ENCODE data around the gene TTLL5. TPM values are rescaled to one million over a fixed set of nuclear protein-coding genes. Genes with fewer than 3 reads are reported as not detected.

The TTLL5 gene
- polyA plus RNA-seq, 3 donors: 4.2 to 7.2 (median 4.7) TPM

DNA sequence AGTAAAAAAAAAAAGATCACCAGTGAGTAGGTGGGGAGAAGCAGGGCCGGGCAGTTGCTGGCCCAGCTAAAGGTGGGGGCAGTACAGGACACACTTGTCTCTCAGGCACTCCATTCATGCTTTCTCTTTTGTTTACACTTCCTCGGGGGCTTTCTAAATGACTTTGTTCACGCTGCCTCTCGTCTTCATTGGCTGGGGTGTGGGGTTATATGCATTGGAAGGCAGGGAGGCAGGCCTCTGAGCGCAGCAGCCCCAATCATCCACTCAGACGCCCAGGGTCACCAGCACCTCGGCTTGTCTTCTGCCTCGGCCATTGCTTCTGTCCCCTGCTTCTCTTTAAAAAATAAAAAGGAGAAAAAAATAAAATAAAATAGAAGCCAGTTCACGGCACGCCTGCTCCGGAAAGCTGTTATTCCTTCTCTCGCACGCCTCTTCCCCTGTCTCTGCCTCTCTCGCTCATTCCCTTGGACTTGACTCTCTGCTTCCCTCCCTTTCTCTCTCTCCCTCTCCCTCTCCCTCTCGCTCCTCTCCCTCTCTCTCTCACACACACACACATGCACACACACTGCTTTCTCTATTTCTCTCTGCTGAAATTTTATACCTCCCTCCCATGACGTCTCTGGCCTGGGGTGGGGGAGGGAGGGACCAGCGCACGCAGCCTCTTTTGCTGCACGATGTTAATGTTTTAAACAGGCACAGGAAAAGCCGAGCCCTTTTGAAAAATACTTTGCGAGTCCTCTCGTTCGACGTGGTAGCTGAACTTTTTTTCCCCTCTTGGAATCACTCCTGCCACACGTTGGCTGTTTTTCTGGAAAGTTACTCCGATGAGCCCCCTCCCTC lies 320.6 kb downstream of the TTLL5 start, which contains the start of gene TGFB3:
Gene TGFB3, minus strand, starts transcription at position 570 of the 840 bp plus-strand sequence. CDS start 1,102 bp downstream, outside the sequence.
- DNase-seq: peak; percentile 23 to 50 (median 32)
- TF ChIP-seq, protein P1, sequence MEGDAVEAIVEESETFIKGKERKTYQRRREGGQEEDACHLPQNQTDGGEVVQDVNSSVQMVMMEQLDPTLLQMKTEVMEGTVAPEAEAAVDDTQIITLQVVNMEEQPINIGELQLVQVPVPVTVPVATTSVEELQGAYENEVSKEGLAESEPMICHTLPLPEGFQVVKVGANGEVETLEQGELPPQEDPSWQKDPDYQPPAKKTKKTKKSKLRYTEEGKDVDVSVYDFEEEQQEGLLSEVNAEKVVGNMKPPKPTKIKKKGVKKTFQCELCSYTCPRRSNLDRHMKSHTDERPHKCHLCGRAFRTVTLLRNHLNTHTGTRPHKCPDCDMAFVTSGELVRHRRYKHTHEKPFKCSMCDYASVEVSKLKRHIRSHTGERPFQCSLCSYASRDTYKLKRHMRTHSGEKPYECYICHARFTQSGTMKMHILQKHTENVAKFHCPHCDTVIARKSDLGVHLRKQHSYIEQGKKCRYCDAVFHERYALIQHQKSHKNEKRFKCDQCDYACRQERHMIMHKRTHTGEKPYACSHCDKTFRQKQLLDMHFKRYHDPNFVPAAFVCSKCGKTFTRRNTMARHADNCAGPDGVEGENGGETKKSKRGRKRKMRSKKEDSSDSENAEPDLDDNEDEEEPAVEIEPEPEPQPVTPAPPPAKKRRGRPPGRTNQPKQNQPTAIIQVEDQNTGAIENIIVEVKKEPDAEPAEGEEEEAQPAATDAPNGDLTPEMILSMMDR (IDR thresholded peaks at IDR 0.05): no peak
- Histone ChIP-seq H3K9me3 (replicated peaks in 1 of 2; ENCODE audit: control insufficient read depth in 1 of 2, insufficient read depth in 1 of 2, low read length in 2 of 2) (no peaks in the 10 kb centered on the region), H3K27me3 (ENCODE audit: control insufficient read depth in 2 of 2, insufficient read depth in 2 of 2, low read length in 2 of 2) (peaks cover 0 to 11% of the 10 kb centered on the region in 2 donors), H3K27ac (ENCODE audit: low read depth in 1 of 2, low read length in 2 of 2) (peak within 1 kb of the TSS in 1 of 2 donors; percentile 72), H3K9ac (ENCODE audit: insufficient read depth, low read length, poor library complexity, severe bottlenecking) (peak within 1 kb of the TSS; percentile 76), H3K4me3 (replicated peaks in 1 of 3; ENCODE audit: low read depth in 2 of 3, low read length in 3 of 3) (peak within 1 kb of the TSS; percentile 48 to 83 (median 76)), H3K4me1 (ENCODE audit: control insufficient read depth in 1 of 2, insufficient read depth in 2 of 2, low read length in 2 of 2) (peaks cover 27 to 32% of the 10 kb centered on the region in 2 donors), H3K79me2 (ENCODE audit: insufficient read depth, low read length) (no peaks in the 10 kb centered on the region), H2AFZ (ENCODE audit: insufficient read depth, low read depth, low read length, poor library complexity, severe bottlenecking) (peak within 1 kb of the TSS; percentile 95), H4K20me1 (ENCODE audit: insufficient read depth, low read length) (no peaks in the 10 kb centered on the region), H3K4me2 (replicated peaks; ENCODE audit: extremely low read depth, low read length, poor library complexity, severe bottlenecking) (peak within 1 kb of the TSS; percentile 88), H3K36me3 (replicated peaks in 1 of 2; ENCODE audit: control insufficient read depth in 1 of 2, insufficient read depth in 2 of 2, low read length in 2 of 2) (no peaks in the 10 kb centered on the region)
- Mint-ChIP-seq H3K27ac (peak within 1 kb of the TSS; percentile 35 to 89 (median 74)), H3K4me3 (peak within 1 kb of the TSS; percentile 92 to 98), H3K4me1 (peaks cover 43% of the 10 kb centered on the region), H3K9me3 (peaks cover 0 to 2% (median 0%) of the 10 kb centered on the region in 7 donors), H3K36me3 (peaks cover 0 to 1% of the 10 kb centered on the region in 2 donors), H3K27me3 (ENCODE audit: low read depth in 3 of 3) (peaks cover 17 to 41% (median 24%) of the 10 kb centered on the region in 3 donors)
- intact Hi-C loops (cut with micrococcal nuclease): loop anchor here (1.0 to 10.0 kb wide), 5 partner anchors 77 to 407 kb away; partner anchors contain the start of genes FLVCR2 (in 1 of the 2) and GPATCH2L (in 1 of the 2)
- WGBS (ENCODE audit: insufficient coverage): 1% methylated on average over 15 of the region's 26 CpGs

DNA sequence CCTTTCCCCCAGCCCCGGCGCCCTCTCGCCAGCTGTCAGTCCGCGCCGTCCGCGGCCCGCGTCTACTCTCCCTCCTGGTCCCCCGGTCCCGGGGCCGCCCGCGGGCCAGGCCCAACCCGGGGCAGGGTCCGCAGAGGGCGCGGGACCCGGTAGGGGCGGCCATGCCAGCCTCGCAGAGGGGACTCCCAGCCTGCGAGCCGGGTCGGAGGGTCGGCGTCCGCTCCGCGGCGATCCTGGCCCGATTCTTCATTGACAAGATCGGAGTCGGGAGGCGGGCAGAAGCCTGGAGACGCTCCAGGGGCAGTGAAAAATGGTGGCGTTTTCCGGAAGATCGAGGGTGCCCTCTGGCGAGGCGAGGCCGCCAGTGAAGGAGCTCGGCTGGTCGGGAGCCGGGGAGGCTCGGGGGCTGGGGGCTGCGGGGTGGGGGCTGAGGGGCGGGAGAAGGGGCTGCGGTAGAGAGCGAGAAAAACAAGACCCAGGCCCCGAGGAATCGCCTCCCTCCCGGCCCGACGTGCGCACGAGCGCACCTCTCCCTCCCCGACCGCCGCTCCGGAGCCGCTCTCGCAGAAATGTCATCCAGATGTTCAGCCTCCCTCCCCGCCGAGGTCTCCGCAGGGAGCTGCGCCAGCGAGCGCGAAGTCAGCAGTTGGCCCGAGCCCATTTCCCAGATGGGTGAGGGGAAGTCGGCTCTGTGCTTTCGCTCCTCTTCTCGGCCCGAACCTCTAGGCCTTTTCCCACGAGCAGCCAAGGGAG lies 321.4 kb downstream of the TTLL5 start:
- no peaks in the 10 kb centered on the region for H3K79me2 ChIP-seq (ENCODE audit: insufficient read depth, low read length)
- peak overlapping the region; percentile 95 for H2AFZ ChIP-seq (ENCODE audit: insufficient read depth, low read depth, low read length, poor library complexity, severe bottlenecking)
- H3K36me3 ChIP-seq (replicated peaks in 1 of 2; ENCODE audit: control insufficient read depth in 1 of 2, insufficient read depth in 2 of 2, low read length in 2 of 2): no peaks in the 10 kb centered on the region
- H3K4me2 ChIP-seq (replicated peaks; ENCODE audit: extremely low read depth, low read length, poor library complexity, severe bottlenecking): peak overlapping the region; percentile 88
- H3K4me1 ChIP-seq (ENCODE audit: control insufficient read depth in 1 of 2, insufficient read depth in 2 of 2, low read length in 2 of 2): peaks cover 27 to 32% of the 10 kb centered on the region in 2 donors
- H3K36me3 Mint-ChIP-seq: peaks cover 0 to 1% of the 10 kb centered on the region in 2 donors
- TF ChIP-seq, protein P1 (IDR thresholded peaks at IDR 0.05): peak; percentile 72
- peaks cover 0 to 11% of the 10 kb centered on the region in 2 donors for H3K27me3 ChIP-seq (ENCODE audit: control insufficient read depth in 2 of 2, insufficient read depth in 2 of 2, low read length in 2 of 2)
- under 1% methylated on average over 38 of the region's 77 CpGs for WGBS (ENCODE audit: insufficient coverage)
- H3K27ac ChIP-seq (ENCODE audit: low read depth in 1 of 2, low read length in 2 of 2): peak overlapping the region in 1 of 2 donors; percentile 72
- no peaks in the 10 kb centered on the region for H3K9me3 ChIP-seq (replicated peaks in 1 of 2; ENCODE audit: control insufficient read depth in 1 of 2, insufficient read depth in 1 of 2, low read length in 2 of 2)
- DNase-seq: peak; percentile 59 to 70 (median 68)
- no peaks in the 10 kb centered on the region for H4K20me1 ChIP-seq (ENCODE audit: insufficient read depth, low read length)
- peak overlapping the region; percentile 48 to 83 (median 76) for H3K4me3 ChIP-seq (replicated peaks in 1 of 3; ENCODE audit: low read depth in 2 of 3, low read length in 3 of 3)
- H3K27ac Mint-ChIP-seq: peak overlapping the region in 6 of 7 donors; percentile 55 to 89 (median 78)
- peaks cover 0 to 2% (median 0%) of the 10 kb centered on the region in 7 donors for H3K9me3 Mint-ChIP-seq
- H3K4me3 Mint-ChIP-seq: peak overlapping the region; percentile 92 to 98
- H3K27me3 Mint-ChIP-seq (ENCODE audit: low read depth in 3 of 3): peaks cover 17 to 41% (median 24%) of the 10 kb centered on the region in 3 donors
- intact Hi-C loops (cut with micrococcal nuclease): loop anchor here (1.0 to 10.0 kb wide), 4 partner anchors 170 to 408 kb away; partner anchors contain the start of genes FLVCR2 (in 1 of the 2) and GPATCH2L (in 1 of the 2)
- H3K9ac ChIP-seq (ENCODE audit: insufficient read depth, low read length, poor library complexity, severe bottlenecking): peak overlapping the region; percentile 76
- H3K4me1 Mint-ChIP-seq: peaks cover 43% of the 10 kb centered on the region

Data from CD14-positive monocyte (primary cell).